ENCODE data around the gene ANKS4B. TPM values are rescaled to one million over a fixed set of nuclear protein-coding genes. Genes with fewer than 3 reads are reported as not detected.
"Not testable (repeated sequence)": the region's sequence is repeated elsewhere in the genome, so short reads cannot be mapped to it uniquely, and the experiment has no call there.

The ANKS4B gene
- total RNA-seq, 4 donors from 2014 or later, result not detected

DNA sequence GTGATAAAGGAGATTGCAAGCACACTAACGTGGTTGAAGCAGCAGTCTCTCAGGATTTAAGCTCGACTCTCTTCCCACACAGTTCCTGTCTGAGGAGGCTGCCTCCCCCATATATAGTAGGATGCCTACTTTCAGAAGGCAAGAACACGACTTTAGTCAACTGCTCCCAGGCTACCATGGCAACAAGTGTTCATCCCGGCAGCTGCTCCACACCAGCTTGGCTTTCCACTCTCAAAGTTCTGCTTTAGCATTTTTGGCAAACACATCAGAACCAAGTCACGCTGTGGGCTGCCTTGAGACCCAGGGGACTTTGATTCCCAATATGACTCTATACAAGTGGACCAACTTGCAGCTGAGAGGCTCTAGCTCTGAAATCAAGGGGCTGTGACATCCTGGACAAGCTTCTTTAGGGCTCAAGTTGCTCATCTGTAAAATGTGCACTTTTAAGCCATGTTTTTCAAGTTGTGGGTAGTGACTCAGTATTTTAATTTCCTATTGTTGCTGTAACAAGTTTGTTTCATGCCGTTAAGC is 38.7 kb upstream of the ANKS4B start:
- no peaks in the 10 kb centered on the region for H3K4me1 ChIP-seq
- no peaks in the 10 kb centered on the region for H3K9me3 ChIP-seq
- no peak overlapping the region for H3K27ac ChIP-seq (replicated peaks in 1 of 4)
- no peak overlapping the region for H3K4me3 ChIP-seq
- TF ChIP-seq EP300 (IDR thresholded peaks at IDR 0.05), result no peak
- TF ChIP-seq POLR2A (IDR thresholded peaks at IDR 0.05; ENCODE audit: low read depth), result no peak
- TF ChIP-seq, protein P1, sequence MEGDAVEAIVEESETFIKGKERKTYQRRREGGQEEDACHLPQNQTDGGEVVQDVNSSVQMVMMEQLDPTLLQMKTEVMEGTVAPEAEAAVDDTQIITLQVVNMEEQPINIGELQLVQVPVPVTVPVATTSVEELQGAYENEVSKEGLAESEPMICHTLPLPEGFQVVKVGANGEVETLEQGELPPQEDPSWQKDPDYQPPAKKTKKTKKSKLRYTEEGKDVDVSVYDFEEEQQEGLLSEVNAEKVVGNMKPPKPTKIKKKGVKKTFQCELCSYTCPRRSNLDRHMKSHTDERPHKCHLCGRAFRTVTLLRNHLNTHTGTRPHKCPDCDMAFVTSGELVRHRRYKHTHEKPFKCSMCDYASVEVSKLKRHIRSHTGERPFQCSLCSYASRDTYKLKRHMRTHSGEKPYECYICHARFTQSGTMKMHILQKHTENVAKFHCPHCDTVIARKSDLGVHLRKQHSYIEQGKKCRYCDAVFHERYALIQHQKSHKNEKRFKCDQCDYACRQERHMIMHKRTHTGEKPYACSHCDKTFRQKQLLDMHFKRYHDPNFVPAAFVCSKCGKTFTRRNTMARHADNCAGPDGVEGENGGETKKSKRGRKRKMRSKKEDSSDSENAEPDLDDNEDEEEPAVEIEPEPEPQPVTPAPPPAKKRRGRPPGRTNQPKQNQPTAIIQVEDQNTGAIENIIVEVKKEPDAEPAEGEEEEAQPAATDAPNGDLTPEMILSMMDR (IDR thresholded peaks at IDR 0.05), result no peak
- TF ChIP-seq POLR2AphosphoS5 (IDR thresholded peaks at IDR 0.05), result no peak
- 60% methylated on average over 6 of the region's 6 CpGs for WGBS
- H3K36me3 ChIP-seq, result no peaks in the 10 kb centered on the region
- intact Hi-C loops (cut with DNase I), result no loop called here
- peaks cover 0 to 5% (median 0%) of the 10 kb centered on the region in 4 donors for H3K27me3 ChIP-seq
- DNase-seq (ENCODE audit: extremely low spot score), result no peak

DNA sequence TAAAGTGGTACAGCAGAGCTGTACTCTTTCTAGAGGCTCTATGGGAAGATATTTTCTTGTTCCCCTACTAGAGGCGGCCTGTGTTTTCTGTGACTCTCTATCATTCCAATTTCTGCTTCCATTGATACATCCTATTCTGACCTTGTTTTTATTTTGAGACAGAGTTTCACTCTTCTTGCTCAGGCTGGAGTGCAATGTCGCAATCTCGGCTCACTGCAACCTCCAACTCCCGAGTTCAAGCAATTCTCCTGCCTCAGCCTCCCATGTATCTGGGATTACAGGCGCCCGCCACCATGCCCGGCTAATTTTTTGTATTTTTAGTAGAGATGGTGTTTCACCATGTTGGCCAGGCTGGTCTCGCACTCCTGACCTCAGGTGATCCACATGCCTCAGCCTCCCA is 38.2 kb upstream of the ANKS4B start:
- H3K4me1 ChIP-seq; intact Hi-C loops (cut with DNase I): not testable (repeated sequence)

DNA sequence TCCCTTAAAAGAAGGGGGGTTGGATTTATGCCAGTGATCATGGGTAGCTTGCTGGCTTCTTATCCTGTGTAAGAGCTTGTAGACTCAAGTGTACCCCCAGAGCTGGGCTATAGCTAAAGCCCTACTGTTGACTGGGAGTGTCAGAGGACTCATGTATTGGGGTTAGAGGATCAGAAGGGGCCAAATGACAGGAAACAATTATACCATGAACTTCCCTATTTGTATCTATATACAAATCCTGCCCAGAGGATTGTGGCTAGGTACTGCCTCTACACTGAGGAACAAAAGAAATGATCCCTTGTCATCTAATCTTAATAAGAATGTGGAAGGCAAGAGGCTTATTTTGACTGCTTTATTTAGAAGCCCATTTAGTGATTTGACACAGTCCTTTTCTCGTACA is 36.4 kb upstream of the ANKS4B start:
- DNase-seq (ENCODE audit: extremely low spot score), result no peak
- Histone ChIP-seq H3K27me3 (peaks cover 0 to 11% (median 0%) of the 10 kb centered on the region in 4 donors), H3K27ac (replicated peaks in 1 of 4) (no peak overlapping the region), H3K36me3 (no peaks in the 10 kb centered on the region), H3K9me3 (no peaks in the 10 kb centered on the region), H3K4me3 (no peak overlapping the region), H3K4me1 (no peaks in the 10 kb centered on the region)
- intact Hi-C loops (cut with DNase I), result no loop called here
- TF ChIP-seq, protein P1 (IDR thresholded peaks at IDR 0.05), result no peak
- TF ChIP-seq POLR2AphosphoS5 (IDR thresholded peaks at IDR 0.05), result no peak
- no peak for TF ChIP-seq POLR2A (IDR thresholded peaks at IDR 0.05; ENCODE audit: low read depth)
- no peak for TF ChIP-seq EP300 (IDR thresholded peaks at IDR 0.05)
- WGBS, result 85% methylated on average over 1 of the region's 1 CpG

More for the DNA sequence above, 38.2 kb upstream of the ANKS4B start:
- H3K27me3 ChIP-seq; DNase-seq (ENCODE audit: extremely low spot score); H3K4me3 ChIP-seq; H3K36me3 ChIP-seq; H3K27ac ChIP-seq (replicated peaks in 1 of 4); H3K9me3 ChIP-seq: not testable (repeated sequence)
- 92% methylated on average over 8 of the region's 8 CpGs for WGBS

DNA sequence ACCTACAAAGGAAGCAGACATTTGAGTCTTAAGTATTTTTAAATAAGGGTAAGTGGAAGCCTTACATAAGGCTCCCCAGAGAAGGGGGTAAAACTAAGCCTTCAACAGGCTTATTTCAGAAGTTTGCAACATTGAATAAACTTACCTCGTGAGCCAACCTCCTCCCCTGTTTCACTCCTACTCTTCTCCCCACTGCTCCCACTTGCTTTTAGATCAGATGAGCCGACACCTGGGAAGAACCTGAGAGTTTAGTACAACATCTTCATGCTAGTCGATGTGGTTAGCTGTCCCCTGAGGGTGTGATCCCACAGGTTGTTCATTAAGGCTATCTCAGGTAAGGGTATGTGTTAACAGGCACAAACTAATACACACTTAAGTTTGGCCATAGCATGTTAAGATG is 35.9 kb upstream of the ANKS4B start:
- Histone ChIP-seq H3K27me3 (peaks cover 0 to 11% (median 0%) of the 10 kb centered on the region in 4 donors), H3K27ac (replicated peaks in 1 of 4) (no peak overlapping the region), H3K36me3 (no peaks in the 10 kb centered on the region), H3K9me3 (no peaks in the 10 kb centered on the region), H3K4me1 (no peaks in the 10 kb centered on the region), H3K4me3 (no peak overlapping the region)
- WGBS, result 83% methylated on average over 3 of the region's 3 CpGs
- intact Hi-C loops (cut with DNase I), result no loop called here
- DNase-seq (ENCODE audit: extremely low spot score), result no peak
- TF ChIP-seq, protein P1 (IDR thresholded peaks at IDR 0.05), result no peak
- TF ChIP-seq POLR2A (IDR thresholded peaks at IDR 0.05; ENCODE audit: low read depth) (no peak), EP300 (IDR thresholded peaks at IDR 0.05) (no peak), POLR2AphosphoS5 (IDR thresholded peaks at IDR 0.05) (no peak)

DNA sequence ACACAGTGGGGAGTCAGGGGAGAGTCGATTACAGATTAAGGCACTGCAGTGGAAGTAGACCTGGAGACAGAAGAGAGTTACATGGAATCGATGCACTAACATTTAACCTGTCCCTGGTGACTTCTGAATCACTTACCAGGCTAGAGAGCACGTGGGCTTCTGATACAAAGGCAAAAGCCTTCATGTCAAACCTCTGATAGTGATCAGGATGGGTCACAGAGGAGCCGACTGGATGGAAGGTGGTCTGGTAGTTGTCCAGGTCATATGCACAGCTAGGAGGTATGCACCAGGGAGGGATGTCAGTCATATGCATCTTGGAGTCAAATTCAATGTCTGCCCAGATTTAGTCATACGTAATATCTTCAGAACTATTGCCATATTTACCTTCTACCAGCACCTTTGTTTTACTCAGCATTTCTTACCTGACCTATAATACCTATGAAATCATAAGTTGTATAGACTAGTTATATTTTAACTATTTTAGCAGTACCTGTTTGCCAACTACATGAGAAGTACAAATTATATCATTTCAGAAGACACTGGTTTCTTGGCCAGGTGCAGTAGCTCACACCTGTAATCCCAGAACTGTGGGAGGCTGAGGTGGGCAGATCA is 33.8 kb upstream of the ANKS4B start:
- H3K36me3 ChIP-seq, result no peaks in the 10 kb centered on the region
- WGBS, result 75% methylated on average over 4 of the region's 5 CpGs
- no peak for TF ChIP-seq EP300 (IDR thresholded peaks at IDR 0.05)
- TF ChIP-seq POLR2AphosphoS5 (IDR thresholded peaks at IDR 0.05), result no peak
- TF ChIP-seq, protein P1 (IDR thresholded peaks at IDR 0.05), result no peak
- no peak for TF ChIP-seq POLR2A (IDR thresholded peaks at IDR 0.05; ENCODE audit: low read depth)
- DNase-seq (ENCODE audit: extremely low spot score), result no peak
- intact Hi-C loops (cut with DNase I), result no loop called here
- no peak overlapping the region for H3K27ac ChIP-seq (replicated peaks in 1 of 4)
- no peak overlapping the region for H3K4me3 ChIP-seq
- H3K27me3 ChIP-seq, result peaks cover 0 to 11% (median 0%) of the 10 kb centered on the region in 4 donors
- H3K4me1 ChIP-seq, result no peaks in the 10 kb centered on the region
- H3K9me3 ChIP-seq, result no peaks in the 10 kb centered on the region
